GM23248 (cell line): ENCODE results near the gene PEX14. TPM values are rescaled to one million over a fixed set of nuclear protein-coding genes. Genes with fewer than 3 reads are reported as not detected.
A peak's percentile ranks its signal among the peaks of the same experiment; 100 is the strongest.

Source experiments
- DNase-seq: peaks from one replicate; pipeline ENCODE4 v3.0.0-alpha.2; 2015
- H2AFZ ChIP-seq: fragments of 200-600 bp; sonication (generic); 2 replicates; pipeline ENCODE4 v1.6.1; 2016; ENCODE audit warnings: antibody characterized with exemption
- H3F3A ChIP-seq: fragments of 200-600 bp; sonication (generic); 2 replicates; pipeline ENCODE4 v1.6.1; 2016; ENCODE audit warnings: mild to moderate bottlenecking, antibody characterized with exemption, mixed run types; ENCODE audit not compliant: insufficient read depth
- H3K27ac ChIP-seq: fragments of 200-600 bp; sonication (generic); 2 replicates; pipeline ENCODE4 v1.5.1; 2016; ENCODE audit warnings: mild to moderate bottlenecking
- H3K27me3 ChIP-seq: fragments of 200-600 bp; sonication (generic); replicated peaks from 2 replicates; pipeline ENCODE4 v1.6.1; 2016; ENCODE audit warnings: mild to moderate bottlenecking; ENCODE audit not compliant: insufficient read depth
- H3K36me3 ChIP-seq: fragments of 200-600 bp; sonication (generic); 2 replicates; pipeline ENCODE4 v1.6.1; 2016; ENCODE audit warnings: low read depth, mild to moderate bottlenecking
- H3K4me1 ChIP-seq: fragments of 200-600 bp; sonication (generic); 2 replicates; pipeline ENCODE4 v1.6.1; 2016; ENCODE audit warnings: mild to moderate bottlenecking; ENCODE audit not compliant: insufficient read depth
- H3K4me2 ChIP-seq: fragments of 200-600 bp; sonication (generic); one replicate; pipeline ENCODE4 v1.6.1; 2016; ENCODE audit warnings: mild to moderate bottlenecking; ENCODE audit not compliant: unreplicated experiment
- H3K4me3 ChIP-seq: fragments of 200-600 bp; sonication (generic); 2 replicates; pipeline ENCODE4 v1.5.1; 2016; ENCODE audit warnings: mild to moderate bottlenecking
- H3K79me2 ChIP-seq: fragments of 200-600 bp; sonication (generic); 2 replicates; pipeline ENCODE4 v1.6.1; 2016; ENCODE audit warnings: mild to moderate bottlenecking; ENCODE audit not compliant: insufficient read depth
- H3K9ac ChIP-seq: fragments of 200-600 bp; sonication (generic); 2 replicates; pipeline ENCODE4 v1.6.1; 2016; ENCODE audit warnings: mild to moderate bottlenecking
- H3K9me2 ChIP-seq: fragments of 200-600 bp; sonication (generic); 2 replicates; pipeline ENCODE4 v1.6.1; 2016; ENCODE audit warnings: mixed run types, mild to moderate bottlenecking, moderate library complexity; ENCODE audit not compliant: insufficient read depth
- H3K9me3 ChIP-seq: fragments of 200-600 bp; sonication (generic); one replicate; pipeline ENCODE4 v1.6.1; 2017; ENCODE audit warnings: low read depth
- H4K20me1 ChIP-seq: fragments of 200-600 bp; sonication (generic); 2 replicates; pipeline ENCODE4 v1.6.0; 2016; ENCODE audit not compliant: insufficient read depth
- EZH2 ChIP-seq: fragments of 200-600 bp; sonication (generic); IDR thresholded peaks from 2 replicates; pipeline ENCODE4 v1.6.1; 2018; ENCODE audit warnings: antibody characterized with exemption, mild to moderate bottlenecking; ENCODE audit not compliant: insufficient read depth, poor library complexity, severe bottlenecking
- EZH2phosphoT487 ChIP-seq: fragments of 200-600 bp; sonication (generic); IDR thresholded peaks from 2 replicates; pipeline ENCODE4 v1.6.1; 2018; ENCODE audit warnings: antibody characterized with exemption, moderate library complexity, mild to moderate bottlenecking, low read depth; ENCODE audit not compliant: insufficient read depth
- WGBS, 2 experiments: methylation state at CpG; one replicate each; pipeline ENCODE4 v1.1.6; 2015 to 2017; ENCODE audit warnings: low lambda C conversion rate in 2 of 2, low coverage in 1 of 2; ENCODE audit errors: missing lambda C conversion rate in 2 of 2; 5-methylcytosine and 5-hydroxymethylcytosine counted together
- in situ Hi-C: fragments of 300-500 bp; cut with MboI; formaldehyde crosslinking; loops from 2 replicates; pipeline ENCODE4 v1.15.0; 2020
- polyA plus RNA-seq: library from polyadenylated mRNA; unstranded; fragments of >200 nt; fragmentation: Nextera tagmentation; extraction: Ambion mirVana; gene quantifications from 2 replicates; pipeline ENCODE4 v1.2.1, GENCODE V29; 2016
- total RNA-seq: library from RNA; depleted of rRNA; stranded (reverse); fragments of >200 nt; shearing (Covaris generic); gene quantifications from 2 replicates; pipeline ENCODE4 v1.2.3, GENCODE V29; 2014

The PEX14 gene
- total and polyA plus RNA-seq, 2 experiments from 2014 or later = 13.9 to 20.1 TPM

DNA sequence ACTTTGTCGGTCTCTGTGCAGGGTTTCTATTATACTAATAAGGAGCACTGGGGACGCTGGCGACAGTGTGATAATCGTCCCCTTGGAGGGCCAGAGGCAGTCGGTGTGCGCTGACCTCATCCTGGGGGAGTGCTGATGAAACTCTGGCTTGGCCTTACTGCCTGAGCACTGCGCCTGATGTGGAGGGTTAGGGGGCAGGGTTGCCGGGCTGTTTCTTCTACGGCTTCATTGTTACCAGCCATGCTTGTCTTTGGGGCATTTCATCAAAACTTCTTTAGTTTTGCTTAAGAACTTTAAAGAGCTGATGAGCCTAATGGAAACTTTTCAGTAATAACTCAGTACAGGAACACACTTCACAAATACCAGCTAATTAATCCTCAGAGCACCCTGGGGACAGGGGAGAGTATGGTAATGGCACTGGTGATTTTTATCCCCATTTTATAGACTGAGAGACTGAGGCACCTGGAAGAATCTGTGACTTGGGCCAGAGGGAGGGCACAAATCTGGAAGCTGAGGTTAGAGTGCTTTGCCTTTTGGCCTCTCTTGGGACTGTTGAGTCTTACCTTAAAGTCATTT is 81.8 kb downstream of the PEX14 start:
- Histone ChIP-seq H3F3A (peaks cover 7% of the 10 kb centered on the region; the same call in 1 of the 2 replicates), H3K9me2 (no peaks in the 10 kb centered on the region), H2AFZ (no peak overlapping the region), H3K27me3 (no peaks in the 10 kb centered on the region), H3K4me1 (peaks cover 4% of the 10 kb centered on the region; the same call in 1 of the 2 replicates), H3K9me3 (no peaks in the 10 kb centered on the region), H3K4me2 (no peak overlapping the region), H3K36me3 (no peaks in the 10 kb centered on the region), H4K20me1 (no peaks in the 10 kb centered on the region), H3K9ac (no peak overlapping the region), H3K27ac (no peak overlapping the region), H3K4me3 (no peak overlapping the region), H3K79me2 (no peaks in the 10 kb centered on the region)
- in situ Hi-C loops = no loop called here
- no peak for TF ChIP-seq EZH2
- TF ChIP-seq EZH2phosphoT487 = no peak
- DNase-seq = no peak
- 89% methylated on average over 9 of the region's 9 CpGs for WGBS, 2 experiments

DNA sequence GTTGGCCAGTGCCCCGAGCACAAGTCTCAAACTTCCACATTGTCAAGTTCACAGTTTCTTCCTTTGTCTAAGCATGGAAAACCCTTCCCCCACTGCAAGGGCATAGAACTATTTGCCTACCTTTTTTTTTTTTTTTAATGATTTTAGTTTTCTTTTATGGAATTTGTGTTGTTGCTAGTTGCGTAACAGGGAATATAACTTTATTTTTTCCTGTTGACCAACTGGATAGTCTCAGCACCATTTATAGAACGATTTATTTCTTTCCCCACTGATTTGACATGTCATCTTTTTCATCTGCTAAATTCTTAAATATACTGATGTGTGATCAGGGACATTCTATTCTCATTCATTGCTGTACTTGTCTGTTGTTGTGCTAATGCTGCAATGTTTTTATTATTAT is 83.0 kb downstream of the PEX14 start:
- H3K9ac ChIP-seq = no peak overlapping the region
- no peaks in the 10 kb centered on the region for H3K79me2 ChIP-seq
- 92 to 97% methylated on average over 3 of the region's 3 CpGs for WGBS, 2 experiments
- no peaks in the 10 kb centered on the region for H3K27me3 ChIP-seq
- H3F3A ChIP-seq = peaks cover 9% of the 10 kb centered on the region; the same call in 1 of the 2 replicates
- no peaks in the 10 kb centered on the region for H4K20me1 ChIP-seq
- H3K4me3 ChIP-seq = no peak overlapping the region
- no peaks in the 10 kb centered on the region for H3K9me3 ChIP-seq
- no peak for DNase-seq
- in situ Hi-C loops = no loop called here
- TF ChIP-seq EZH2phosphoT487 = no peak
- no peak for TF ChIP-seq EZH2
- H3K9me2 ChIP-seq = no peaks in the 10 kb centered on the region
- H3K4me2 ChIP-seq = no peak overlapping the region
- H2AFZ ChIP-seq = no peak overlapping the region
- H3K27ac ChIP-seq = no peak overlapping the region
- H3K4me1 ChIP-seq = peaks cover 9% of the 10 kb centered on the region; the same call in 1 of the 2 replicates
- no peaks in the 10 kb centered on the region for H3K36me3 ChIP-seq

DNA sequence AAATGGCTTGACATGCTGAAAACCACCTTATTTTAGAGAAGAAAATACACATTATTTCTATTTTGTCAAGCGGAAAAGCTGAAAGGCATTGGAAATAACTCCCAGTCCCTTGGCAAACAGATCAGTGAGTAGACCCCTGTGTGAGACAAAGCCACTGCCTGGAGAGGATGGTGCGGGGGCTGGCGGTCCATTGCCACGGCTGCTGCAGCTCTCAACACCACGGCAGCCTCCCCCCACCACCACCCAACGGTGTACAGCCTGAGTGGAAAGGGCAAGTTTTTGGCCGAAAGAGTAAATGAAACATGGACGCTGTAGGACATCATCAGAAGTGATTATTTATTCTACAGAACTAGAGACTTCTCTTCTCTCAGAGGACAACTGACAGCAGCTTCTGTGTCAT is 84.6 kb downstream of the PEX14 start:
- no peak overlapping the region for H3K4me2 ChIP-seq
- peaks cover 9% of the 10 kb centered on the region; the same call in 1 of the 2 replicates for H3K4me1 ChIP-seq
- no peaks in the 10 kb centered on the region for H3K27me3 ChIP-seq
- no peak for DNase-seq
- 97 to 100% methylated on average over 8 of the region's 8 CpGs for WGBS, 2 experiments
- no peaks in the 10 kb centered on the region for H3K9me3 ChIP-seq
- H2AFZ ChIP-seq = no peak overlapping the region
- H4K20me1 ChIP-seq = no peaks in the 10 kb centered on the region
- TF ChIP-seq EZH2 = no peak
- TF ChIP-seq EZH2phosphoT487 = no peak
- in situ Hi-C loops = no loop called here
- no peak overlapping the region for H3K27ac ChIP-seq
- H3K9me2 ChIP-seq = no peaks in the 10 kb centered on the region
- no peaks in the 10 kb centered on the region for H3K79me2 ChIP-seq
- H3K4me3 ChIP-seq = no peak overlapping the region
- no peak overlapping the region for H3K9ac ChIP-seq
- H3K36me3 ChIP-seq = no peaks in the 10 kb centered on the region
- peaks cover 9% of the 10 kb centered on the region; the same call in 1 of the 2 replicates for H3F3A ChIP-seq

DNA sequence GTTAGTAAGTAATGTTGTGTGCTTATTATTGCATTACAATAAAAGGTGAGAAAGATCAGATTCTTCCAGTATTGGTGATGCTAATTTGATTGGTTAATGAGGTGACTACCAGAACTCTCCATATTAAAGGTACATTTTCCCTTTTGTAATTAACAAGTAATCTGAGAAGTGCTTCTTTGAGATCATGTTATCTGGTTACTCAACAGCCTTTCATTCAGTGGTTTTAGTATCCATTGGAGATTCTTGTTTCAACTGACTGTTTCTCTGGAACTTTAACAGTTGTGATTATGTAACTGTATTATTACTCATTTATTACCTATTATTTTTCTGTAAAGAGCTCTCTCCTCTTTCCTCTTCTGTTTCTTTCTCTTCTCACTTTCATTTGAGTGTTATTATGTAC is 86.7 kb downstream of the PEX14 start:
- no peak overlapping the region for H3K4me2 ChIP-seq
- in situ Hi-C loops = no loop called here
- H4K20me1 ChIP-seq = no peaks in the 10 kb centered on the region
- H3K9ac ChIP-seq = no peak overlapping the region
- no peak overlapping the region for H2AFZ ChIP-seq
- no peaks in the 10 kb centered on the region for H3K27me3 ChIP-seq
- H3K27ac ChIP-seq = peak overlapping the region; percentile 34
- no peaks in the 10 kb centered on the region for H3K9me2 ChIP-seq
- peaks cover 15% of the 10 kb centered on the region; the same call in 1 of the 2 replicates for H3K79me2 ChIP-seq
- TF ChIP-seq EZH2 (no peak), EZH2phosphoT487 (no peak)
- H3F3A ChIP-seq = peaks cover 9% of the 10 kb centered on the region; the same call in 1 of the 2 replicates
- H3K36me3 ChIP-seq = no peaks in the 10 kb centered on the region
- DNase-seq = peak; percentile 69
- H3K4me3 ChIP-seq = no peak overlapping the region
- H3K4me1 ChIP-seq = peaks cover 9% of the 10 kb centered on the region; the same call in 1 of the 2 replicates
- no peaks in the 10 kb centered on the region for H3K9me3 ChIP-seq

DNA sequence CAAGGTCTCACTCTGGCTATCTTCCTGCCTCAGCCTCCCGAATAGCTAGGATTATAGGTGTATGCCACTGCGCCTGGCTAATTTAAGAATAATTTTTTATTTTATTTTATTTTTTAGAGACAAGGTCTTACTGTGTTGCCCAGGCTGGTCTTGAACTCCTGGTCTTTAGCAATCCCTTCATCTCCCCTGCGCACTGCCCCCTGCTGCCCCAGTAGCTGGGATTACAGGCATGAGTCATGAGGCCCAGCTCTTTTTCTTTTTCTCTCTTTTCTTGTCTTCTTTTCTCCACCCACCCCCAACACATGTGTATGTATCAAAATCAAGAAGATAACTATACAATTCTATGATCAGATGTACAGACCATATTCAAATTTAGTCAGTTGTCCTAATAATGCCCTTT is 87.2 kb downstream of the PEX14 start:
- H3K9me2 ChIP-seq = no peaks in the 10 kb centered on the region
- no peak overlapping the region for H3K4me3 ChIP-seq
- TF ChIP-seq EZH2 = no peak
- no peak for TF ChIP-seq EZH2phosphoT487
- H3F3A ChIP-seq = peaks cover 9% of the 10 kb centered on the region; the same call in 1 of the 2 replicates
- no peak overlapping the region for H3K9ac ChIP-seq
- no peak overlapping the region for H2AFZ ChIP-seq
- in situ Hi-C loops = no loop called here
- 96 to 99% methylated on average over 3 of the region's 3 CpGs for WGBS, 2 experiments
- peak; percentile 40 for DNase-seq
- H3K36me3 ChIP-seq = no peaks in the 10 kb centered on the region
- no peaks in the 10 kb centered on the region for H4K20me1 ChIP-seq
- H3K79me2 ChIP-seq = peaks cover 19% of the 10 kb centered on the region; the same call in 1 of the 2 replicates
- H3K4me2 ChIP-seq = no peak overlapping the region
- H3K9me3 ChIP-seq = no peaks in the 10 kb centered on the region
- H3K4me1 ChIP-seq = peaks cover 9% of the 10 kb centered on the region; the same call in 1 of the 2 replicates
- H3K27me3 ChIP-seq = no peaks in the 10 kb centered on the region
- H3K27ac ChIP-seq = peak overlapping the region; percentile 34
